KMS-11 (cell line): ENCODE data around the gene SH3YL1.

ENCODE experiments used
- H2AFZ ChIP-seq: fragments of 200-600 bp; sonication (generic); 2 replicates; pipeline ENCODE4 v1.6.1; 2016; ENCODE audit warnings: antibody characterized with exemption, mixed run types, low read depth
- H3K27ac ChIP-seq: fragments of 200-600 bp; sonication (generic); 2 replicates; pipeline ENCODE4 v1.6.1; 2016; ENCODE audit warnings: mild to moderate bottlenecking, mixed run types
- H3K27me3 ChIP-seq: fragments of 200-600 bp; sonication (generic); 2 replicates; pipeline ENCODE4 v1.6.1; 2017; ENCODE audit warnings: mild to moderate bottlenecking, low read depth, mixed run types, moderate library complexity; ENCODE audit not compliant: insufficient read depth
- H3K36me3 ChIP-seq: fragments of 200-600 bp; sonication (generic); 2 replicates; pipeline ENCODE4 v1.6.1; 2017; ENCODE audit warnings: mild to moderate bottlenecking, mixed run types; ENCODE audit not compliant: insufficient read depth
- H3K4me1 ChIP-seq: fragments of 200-600 bp; sonication (generic); 2 replicates; pipeline ENCODE4 v1.6.1; 2016; ENCODE audit warnings: mild to moderate bottlenecking, low read depth, mixed run types; ENCODE audit not compliant: poor library complexity, severe bottlenecking
- H3K4me2 ChIP-seq: fragments of 200-600 bp; sonication (generic); 2 replicates; pipeline ENCODE4 v1.7.0; 2016; ENCODE audit warnings: mild to moderate bottlenecking, mixed run types
- H3K4me3 ChIP-seq: fragments of 200-600 bp; sonication (generic); IDR thresholded peaks from 2 replicates; pipeline ENCODE4 v1.6.1; 2017; ENCODE audit warnings: low read depth, low read length, mixed read lengths; ENCODE audit not compliant: insufficient read depth
- H3K79me2 ChIP-seq: fragments of 200-600 bp; sonication (generic); 2 replicates; pipeline ENCODE4 v1.6.1; 2016; ENCODE audit warnings: low read depth, mixed run types; ENCODE audit not compliant: insufficient read depth
- H3K9ac ChIP-seq: fragments of 200-600 bp; sonication (generic); 2 replicates; pipeline ENCODE4 v1.6.1; 2016; ENCODE audit warnings: mild to moderate bottlenecking, mixed run types
- H4K20me1 ChIP-seq: fragments of 200-600 bp; sonication (generic); 2 replicates; pipeline ENCODE4 v1.6.1; 2016; ENCODE audit warnings: mild to moderate bottlenecking, mixed run types; ENCODE audit not compliant: insufficient read depth
- CTCF ChIP-seq: fragments of 200-600 bp; sonication (generic); conservative IDR thresholded peaks from 2 replicates; pipeline ENCODE4 v1.6.1; 2017; ENCODE audit warnings: low read depth, mild to moderate bottlenecking, antibody characterized with exemption, low read length, moderate library complexity, mixed read lengths

SH3YL1 gene

GRCh38 chr2:199041-199966 is 64.5 kb downstream of the SH3YL1 start:
- no peak overlapping the region for H3K9ac ChIP-seq
- H3K79me2 ChIP-seq: no peaks in the 10 kb centered on the region
- H4K20me1 ChIP-seq: no peaks in the 10 kb centered on the region
- no peak overlapping the region for H3K4me3 ChIP-seq
- H3K27me3 ChIP-seq: no peaks in the 10 kb centered on the region
- H3K36me3 ChIP-seq: no peaks in the 10 kb centered on the region
- no peak overlapping the region for H2AFZ ChIP-seq
- H3K4me2 ChIP-seq: no peak overlapping the region
- TF ChIP-seq CTCF: no peak
- no peak overlapping the region for H3K27ac ChIP-seq
- no peaks in the 10 kb centered on the region for H3K4me1 ChIP-seq

GRCh38 chr2:196406-196805 is 67.4 kb downstream of the SH3YL1 start:
- TF ChIP-seq CTCF: no peak
- no peaks in the 10 kb centered on the region for H3K27me3 ChIP-seq
- no peak overlapping the region for H3K27ac ChIP-seq
- no peaks in the 10 kb centered on the region for H3K36me3 ChIP-seq
- no peak overlapping the region for H3K9ac ChIP-seq
- H3K4me2 ChIP-seq: no peak overlapping the region
- no peaks in the 10 kb centered on the region for H3K4me1 ChIP-seq
- H2AFZ ChIP-seq: no peak overlapping the region
- H4K20me1 ChIP-seq: no peaks in the 10 kb centered on the region
- no peak overlapping the region for H3K4me3 ChIP-seq
- no peaks in the 10 kb centered on the region for H3K79me2 ChIP-seq

GRCh38 chr2:195932-196331 is 67.9 kb downstream of the SH3YL1 start:
- H3K27me3 ChIP-seq: no peaks in the 10 kb centered on the region
- no peak overlapping the region for H3K27ac ChIP-seq

GRCh38 chr2:193141-193671 is 70.6 kb downstream of the SH3YL1 start:
- no peak for TF ChIP-seq CTCF
- H3K79me2 ChIP-seq: no peaks in the 10 kb centered on the region
- H3K9ac ChIP-seq: no peak overlapping the region
- H3K36me3 ChIP-seq: no peaks in the 10 kb centered on the region
- H2AFZ ChIP-seq: no peak overlapping the region
- no peaks in the 10 kb centered on the region for H4K20me1 ChIP-seq
- no peaks in the 10 kb centered on the region for H3K27me3 ChIP-seq
- H3K27ac ChIP-seq: no peak overlapping the region
- no peak overlapping the region for H3K4me3 ChIP-seq
- no peak overlapping the region for H3K4me2 ChIP-seq
- H3K4me1 ChIP-seq: no peaks in the 10 kb centered on the region

More at GRCh38 chr2:195932-196331, 67.9 kb downstream of the SH3YL1 start:
- H3K79me2 ChIP-seq: no peaks in the 10 kb centered on the region
- H3K4me3 ChIP-seq: no peak overlapping the region
- no peak for TF ChIP-seq CTCF
- no peaks in the 10 kb centered on the region for H3K4me1 ChIP-seq
- no peaks in the 10 kb centered on the region for H4K20me1 ChIP-seq
- no peak overlapping the region for H2AFZ ChIP-seq
- H3K4me2 ChIP-seq: no peak overlapping the region
- no peaks in the 10 kb centered on the region for H3K36me3 ChIP-seq
- H3K9ac ChIP-seq: no peak overlapping the region
